HepG2 (cell line): ENCODE measurements around the gene CST4. TPM values are rescaled to one million over a fixed set of nuclear protein-coding genes. Genes with fewer than 3 reads are reported as not detected.

Experiments
- AKAP8 ChIP-seq: sonication (generic); formaldehyde crosslinking; IDR thresholded peaks from 2 replicates; pipeline ENCODE4 v1.5.1; 2020; ENCODE audit warnings: mild to moderate bottlenecking, missing genetic modification reagents
- FLYWCH1 ChIP-seq: sonication (generic); formaldehyde crosslinking; IDR thresholded peaks from 2 replicates; pipeline ENCODE4 v1.8.1; 2023; ENCODE audit warnings: mild to moderate bottlenecking, missing genetic modification reagents
- FOXA1 ChIP-seq, 2 experiments: fragments of 450-650 bp in 1 of 2; sonication (generic) in 1 of 2; formaldehyde crosslinking in 1 of 2; IDR thresholded peaks; 2 replicates each; pipeline versions ENCODE4 v1.4.0 to v1.6.1; 2016 to 2020; ENCODE audit warnings: missing genetic modification reagents in 1 of 2
- HNRNPH1 ChIP-seq: fragments of 200-400 bp; formaldehyde crosslinking; optimal IDR thresholded peaks from 2 replicates; pipeline ENCODE3; 2017; ENCODE audit warnings: mild to moderate bottlenecking, low read depth, low read length
- IKZF4 ChIP-seq: sonication (generic); formaldehyde crosslinking; IDR thresholded peaks from 2 replicates; pipeline ENCODE4 v1.5.1; 2020; ENCODE audit warnings: borderline replicate concordance, mild to moderate bottlenecking, low read depth, missing genetic modification reagents; ENCODE audit errors: not compliant biosample characterization
- JUNB ChIP-seq: sonication (generic); formaldehyde crosslinking; IDR thresholded peaks from 2 replicates; pipeline ENCODE4 v1.8.0; 2022; ENCODE audit warnings: missing genetic modification reagents, mild to moderate bottlenecking, borderline replicate concordance
- KAT8 ChIP-seq: IDR thresholded peaks from 2 replicates; pipeline ENCODE4 v1.6.1; 2016; ENCODE audit warnings: missing genetic modification reagents, missing compliant biosample characterization
- LCORL ChIP-seq, 2 experiments: fragments of 450-650 bp in 1 of 2; sonication (generic) in 1 of 2; formaldehyde crosslinking in 1 of 2; IDR thresholded peaks; 2 replicates each; pipeline versions ENCODE4 v1.5.0 to v1.6.1; 2017 to 2020; ENCODE audit warnings: antibody characterized with exemption in 1 of 2, missing genetic modification reagents in 1 of 2
- MAFK ChIP-seq, 2 experiments: IDR thresholded peaks in 1 of 2; conservative IDR thresholded peaks in 1 of 2; 2 replicates each; pipeline ENCODE4 v1.6.1; 2011; ENCODE audit warnings: improper control_type of control experiment in 2 of 2, low read length in 2 of 2
- MYNN ChIP-seq: sonication (generic); formaldehyde crosslinking; IDR thresholded peaks from 2 replicates; pipeline ENCODE4 v1.4.0; 2020; ENCODE audit warnings: mild to moderate bottlenecking, low read depth, missing genetic modification reagents
- NBN ChIP-seq: fragments of 450-650 bp; conservative IDR thresholded peaks from 2 replicates; pipeline ENCODE4 v1.6.1; 2017
- NPAS2 ChIP-seq: sonication (generic); formaldehyde crosslinking; IDR thresholded peaks from 2 replicates; pipeline ENCODE4 v1.8.0; 2022; ENCODE audit warnings: mild to moderate bottlenecking, missing genetic modification reagents, borderline replicate concordance
- PHF20 ChIP-seq: sonication (generic); formaldehyde crosslinking; IDR thresholded peaks from 2 replicates; pipeline ENCODE4 v1.5.0; 2020; ENCODE audit warnings: mild to moderate bottlenecking, missing genetic modification reagents
- RBFOX2 ChIP-seq: fragments of 200-400 bp; formaldehyde crosslinking; IDR thresholded peaks from 2 replicates; pipeline ENCODE4 v1.6.1; 2017; ENCODE audit warnings: low read depth, mild to moderate bottlenecking, low read length
- RFXAP ChIP-seq: sonication (generic); formaldehyde crosslinking; IDR thresholded peaks from 2 replicates; pipeline ENCODE4 v1.4.0; 2020; ENCODE audit warnings: missing genetic modification reagents, borderline replicate concordance
- SMAD1 ChIP-seq: sonication (generic); formaldehyde crosslinking; IDR thresholded peaks from 2 replicates; pipeline ENCODE4 v1.4.0; 2020; ENCODE audit warnings: missing genetic modification reagents, low read depth, mild to moderate bottlenecking, borderline replicate concordance
- SMAD9 ChIP-seq: sonication (generic); formaldehyde crosslinking; IDR thresholded peaks from 2 replicates; pipeline ENCODE4 v1.5.1; 2020; ENCODE audit warnings: mild to moderate bottlenecking, missing genetic modification reagents
- SNAPC5 ChIP-seq: sonication (generic); formaldehyde crosslinking; IDR thresholded peaks from 2 replicates; pipeline ENCODE4 v1.8.1; 2023; ENCODE audit warnings: mild to moderate bottlenecking, missing genetic modification reagents, borderline replicate concordance
- SP1 ChIP-seq, 2 experiments: fragments of 450-650 bp in 1 of 2; sonication (generic) in 1 of 2; formaldehyde crosslinking in 1 of 2; IDR thresholded peaks; 2 replicates each; pipeline versions ENCODE4 v1.4.0 to v1.6.1; 2016 to 2020; ENCODE audit warnings: missing genetic modification reagents in 1 of 2
- SYNCRIP ChIP-seq: fragments of 200-400 bp; formaldehyde crosslinking; IDR thresholded peaks from 2 replicates; pipeline ENCODE4 v1.6.1; 2018; ENCODE audit warnings: mild to moderate bottlenecking, low read depth, low read length; ENCODE audit not compliant: insufficient read depth
- XRCC5 ChIP-seq: fragments of 200-400 bp; formaldehyde crosslinking; optimal IDR thresholded peaks from 2 replicates; pipeline ENCODE3; 2017; ENCODE audit warnings: mild to moderate bottlenecking, low read length
- ZFP37 ChIP-seq: sonication (generic); formaldehyde crosslinking; IDR thresholded peaks from 2 replicates; pipeline ENCODE4 v1.4.0; 2020; ENCODE audit warnings: missing genetic modification reagents, borderline replicate concordance
- ZNF234 ChIP-seq: sonication (generic); formaldehyde crosslinking; conservative IDR thresholded peaks from 2 replicates; pipeline ENCODE4 v1.5.1; 2020; ENCODE audit warnings: mild to moderate bottlenecking, missing genetic modification reagents
- ZNF333 ChIP-seq: sonication (generic); formaldehyde crosslinking; IDR thresholded peaks from 2 replicates; pipeline ENCODE4 v1.4.0; 2020; ENCODE audit warnings: mild to moderate bottlenecking, missing genetic modification reagents, borderline replicate concordance
- ZNF569 ChIP-seq: sonication (generic); formaldehyde crosslinking; IDR thresholded peaks from 2 replicates; pipeline ENCODE4 v1.5.0; 2020; ENCODE audit warnings: mild to moderate bottlenecking, missing genetic modification reagents, moderate library complexity, borderline replicate concordance
- ZNF616 ChIP-seq: sonication (generic); formaldehyde crosslinking; IDR thresholded peaks from 2 replicates; pipeline ENCODE4 v1.5.0; 2020; ENCODE audit warnings: low read depth, mild to moderate bottlenecking, missing genetic modification reagents
- ZNF747 ChIP-seq: sonication (generic); formaldehyde crosslinking; IDR thresholded peaks from 2 replicates; pipeline ENCODE4 v1.8.1; 2023; ENCODE audit warnings: missing genetic modification reagents, mild to moderate bottlenecking, borderline replicate concordance
- ZNF780A ChIP-seq: sonication (generic); formaldehyde crosslinking; IDR thresholded peaks from 2 replicates; pipeline ENCODE4 v1.8.0; 2022; ENCODE audit warnings: mild to moderate bottlenecking, missing genetic modification reagents, moderate library complexity
- ZNF816 ChIP-seq: sonication (generic); formaldehyde crosslinking; IDR thresholded peaks from 2 replicates; pipeline ENCODE4 v1.8.0; 2022; ENCODE audit warnings: missing genetic modification reagents, mild to moderate bottlenecking, borderline replicate concordance
- polyA plus RNA-seq, 8 experiments: library from polyadenylated mRNA; depleted of rRNA in 3 of 8; stranded (reverse) in 7 of 8; unstranded in 1 of 8; fragments of >200 nt; fragmentation: Illumina TruSeq in 4 of 8; extraction: Trizol in 4 of 8; gene quantifications; 2 replicates each; pipeline versions ENCODE4 v1.2.1 to v1.2.3, GENCODE V29; 2011 to 2016; ENCODE audit warnings: low read depth in 4 of 8, missing spikeins in 1 of 8, mixed read lengths in 1 of 8; ENCODE audit not compliant: insufficient read depth in 1 of 8
- total RNA-seq, 5 experiments: library from RNA; depleted of rRNA; stranded (reverse); fragments of >200 nt; fragmentation: Illumina TruSeq; extraction: Trizol; gene quantifications; 2 replicates each; pipeline ENCODE4 v1.2.3, GENCODE V29; 2016; ENCODE audit warnings: low read depth in 1 of 5
- TF ChIP-seq, protein P1 (sequence below): sonication (generic); formaldehyde crosslinking; IDR thresholded peaks from 2 replicates; pipeline ENCODE4 v1.8.1; 2023; ENCODE audit warnings: mild to moderate bottlenecking, missing genetic modification reagents

The CST4 gene
- total and polyA plus RNA-seq, 2 of the 13 experiments (the other 11 are each of a cell fraction or from before 2014, with no cell fraction given): not detected

GRCh38 chr20:23658989-23659609 lies 29.7 kb downstream of the CST4 start (continued):
- TF ChIP-seq FOXA1 (IDR thresholded peaks at IDR 0.05) (no peak), FOXA1 (CRISPR knock-in tag; IDR thresholded peaks at IDR 0.05) (peak; percentile 56; the same call in 1 of the 2 replicates), ZNF816 (no peak), XRCC5 (peak; percentile 71), IKZF4 (CRISPR knock-in tag) (no peak), ZFP37 (CRISPR knock-in tag) (no peak), SYNCRIP (no peak), NPAS2 (no peak), AKAP8 (CRISPR knock-in tag) (no peak), SNAPC5 (CRISPR knock-in tag) (no peak), ZNF616 (CRISPR knock-in tag) (0 out of 2 replicates have a peak, but pooled peaks have one; percentile 19), SMAD1 (CRISPR knock-in tag) (no peak), NBN (no peak), SP1 (IDR thresholded peaks at IDR 0.05) (no peak), SP1 (CRISPR knock-in tag; IDR thresholded peaks at IDR 0.05) (no peak), KAT8 (CRISPR knock-in tag) (peak; percentile 63; the same call in 1 of the 2 replicates), HNRNPH1 (no peak), ZNF333 (CRISPR knock-in tag) (no peak), PHF20 (CRISPR knock-in tag) (no peak), ZNF747 (no peak), ZNF569 (CRISPR knock-in tag) (peak; percentile 66; the same call in 1 of the 2 replicates), RBFOX2 (no peak), MYNN (CRISPR knock-in tag) (no peak), SMAD9 (no peak), FLYWCH1 (CRISPR knock-in tag) (no peak), ZNF234 (CRISPR knock-in tag) (no peak), JUNB (peak; percentile 75; the same call in 1 of the 2 replicates), RFXAP (CRISPR knock-in tag) (no peak), MAFK (conservative IDR thresholded peaks at IDR 0.05 in 1 of 2, IDR thresholded peaks at IDR 0.05 in 1 of 2; ENCODE audit: low read length in 2 of 2) (no peak), LCORL (IDR thresholded peaks at IDR 0.05) (peak; percentile 64), LCORL (CRISPR knock-in tag; IDR thresholded peaks at IDR 0.05) (peak; percentile 78), ZNF780A (CRISPR knock-in tag) (no peak)
- TF ChIP-seq, protein P1, sequence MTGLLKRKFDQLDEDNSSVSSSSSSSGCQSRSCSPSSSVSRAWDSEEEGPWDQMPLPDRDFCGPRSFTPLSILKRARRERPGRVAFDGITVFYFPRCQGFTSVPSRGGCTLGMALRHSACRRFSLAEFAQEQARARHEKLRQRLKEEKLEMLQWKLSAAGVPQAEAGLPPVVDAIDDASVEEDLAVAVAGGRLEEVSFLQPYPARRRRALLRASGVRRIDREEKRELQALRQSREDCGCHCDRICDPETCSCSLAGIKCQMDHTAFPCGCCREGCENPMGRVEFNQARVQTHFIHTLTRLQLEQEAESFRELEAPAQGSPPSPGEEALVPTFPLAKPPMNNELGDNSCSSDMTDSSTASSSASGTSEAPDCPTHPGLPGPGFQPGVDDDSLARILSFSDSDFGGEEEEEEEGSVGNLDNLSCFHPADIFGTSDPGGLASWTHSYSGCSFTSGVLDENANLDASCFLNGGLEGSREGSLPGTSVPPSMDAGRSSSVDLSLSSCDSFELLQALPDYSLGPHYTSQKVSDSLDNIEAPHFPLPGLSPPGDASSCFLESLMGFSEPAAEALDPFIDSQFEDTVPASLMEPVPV: no peak
